B cell (primary cell): ENCODE measurements around the gene WRNIP1. TPM values are rescaled to one million over a fixed set of nuclear protein-coding genes. Genes with fewer than 3 reads are reported as not detected.

Experiments
- ATAC-seq: fragments of 200-7000 bp; cut with Tn5 transposase; one replicate; pipeline ENCODE4 v1.10.0; 2021; ENCODE audit warnings: low read depth, mild to moderate bottlenecking, moderate number of reproducible peaks, moderate library complexity
- CTCF ChIA-PET: fragments of 350-600 bp; sonication (Branson Sonifier 250); formaldehyde crosslinking; loops from one replicate; lab custom pipeline; 2021; ENCODE audit warnings: antibody characterized with exemption, inconsistent platforms; lab: Charles Lee
- POLR2A ChIA-PET: fragments of 350-600 bp; sonication (Branson Sonifier 250); formaldehyde crosslinking; loops from one replicate; lab custom pipeline; 2021; ENCODE audit warnings: antibody characterized with exemption; lab: Charles Lee
- DNase-seq: peaks from one replicate; pipeline ENCODE4 v3.0.0; 2013
- H2AFZ ChIP-seq: 2 replicates; pipeline ENCODE4 v1.6.1; 2012; ENCODE audit warnings: mild to moderate bottlenecking, low read depth, low read length; ENCODE audit not compliant: insufficient read depth, poor library complexity, severe bottlenecking
- H3K27ac ChIP-seq, 2 donors: 1 replicate in 1 of 2; 2 replicates in 1 of 2; pipeline ENCODE4 v1.5.1; 2012 to 2013; ENCODE audit warnings: low read length in 2 of 2, mild to moderate bottlenecking in 2 of 2, moderate library complexity in 1 of 2
- H3K27me3 ChIP-seq, 4 experiments: fragments of 200-600 bp in 1 of 4; sonication (generic) in 1 of 4; replicated peaks in 1 of 4; 1 replicate in 2 of 4; 2 replicates in 2 of 4; pipeline versions ENCODE4 v1.6.1 to v1.7.0; 2013 to 2016; ENCODE audit warnings: low read length in 3 of 4, mild to moderate bottlenecking in 2 of 4, mixed read lengths in 1 of 4, moderate library complexity in 1 of 4; ENCODE audit not compliant: insufficient read depth in 4 of 4, control insufficient read depth in 3 of 4; ENCODE audit errors: control extremely low read depth in 1 of 4
- H3K36me3 ChIP-seq, 2 experiments: replicated peaks in 1 of 2; 1 replicate in 1 of 2; 2 replicates in 1 of 2; pipeline versions ENCODE4 v1.6.1 to v1.7.1; 2013; ENCODE audit warnings: low read length in 1 of 2; ENCODE audit not compliant: insufficient read depth in 2 of 2, control insufficient read depth in 1 of 2; ENCODE audit errors: control extremely low read depth in 1 of 2, extremely low read depth in 1 of 2
- H3K4me1 ChIP-seq, 2 donors: fragments of 200-600 bp in 1 of 2; sonication (generic) in 1 of 2; 1 replicate in 1 of 2; 2 replicates in 1 of 2; pipeline versions ENCODE4 v1.5.1 to v1.6.1; 2013 to 2017; ENCODE audit warnings: low read length in 2 of 2; ENCODE audit not compliant: control insufficient read depth in 2 of 2, insufficient read depth in 2 of 2
- H3K4me2 ChIP-seq: replicated peaks from 2 replicates; pipeline ENCODE3; 2012; ENCODE audit warnings: mild to moderate bottlenecking, low read depth, low read length; ENCODE audit not compliant: poor library complexity, severe bottlenecking
- H3K4me3 ChIP-seq, 5 experiments: fragments of 200-600 bp in 1 of 5; sonication (generic) in 1 of 5; 1 replicate in 3 of 5; 2 replicates in 2 of 5; pipeline versions ENCODE4 v1.5.1 to v1.7.0; 2011 to 2016; ENCODE audit warnings: low read length in 4 of 5, mild to moderate bottlenecking in 4 of 5, low read depth in 2 of 5, control low read depth in 1 of 5, moderate library complexity in 1 of 5; ENCODE audit not compliant: insufficient read depth in 1 of 5; ENCODE audit errors: control extremely low read depth in 1 of 5, extremely low read depth in 1 of 5
- H3K79me2 ChIP-seq: fragments of 200-600 bp; sonication (generic); one replicate; pipeline ENCODE4 v1.6.0; 2016; ENCODE audit warnings: low read length; ENCODE audit not compliant: control insufficient read depth, insufficient read depth
- H3K9ac ChIP-seq: fragments of 200-600 bp; sonication (generic); 2 replicates; pipeline ENCODE4 v1.6.1; 2017; ENCODE audit warnings: mild to moderate bottlenecking, low read length, moderate library complexity
- H3K9me3 ChIP-seq, 3 donors: one replicate each; pipeline versions ENCODE4 v1.6.1 to v1.7.1; 2013; ENCODE audit warnings: low read length in 2 of 3; ENCODE audit not compliant: control insufficient read depth in 2 of 3, insufficient read depth in 1 of 3; ENCODE audit errors: control extremely low read depth in 1 of 3
- H4K20me1 ChIP-seq: 2 replicates; pipeline ENCODE4 v1.6.0; 2012; ENCODE audit warnings: mild to moderate bottlenecking, low read length; ENCODE audit not compliant: insufficient read depth, control insufficient read depth, poor library complexity, severe bottlenecking
- H3K27ac Mint-ChIP-seq: one replicate; pipeline ENCODE4 v1.8.0; 2021; ENCODE audit warnings: mixed read lengths
- H3K27me3 Mint-ChIP-seq: one replicate; pipeline ENCODE4 v1.8.0; 2021; ENCODE audit warnings: mixed read lengths
- H3K4me1 Mint-ChIP-seq: one replicate; pipeline ENCODE4 v1.8.0; 2021; ENCODE audit warnings: mixed read lengths
- H3K4me3 Mint-ChIP-seq: one replicate; pipeline ENCODE4 v1.8.0; 2021; ENCODE audit warnings: mixed read lengths
- H3K9me3 Mint-ChIP-seq: one replicate; pipeline ENCODE4 v1.8.0; 2022; ENCODE audit warnings: mixed read lengths; ENCODE audit not compliant: insufficient read depth
- CTCF ChIP-seq: fragments of 200-600 bp; IDR thresholded peaks from one replicate; pipeline ENCODE4 v1.8.0; 2022; ENCODE audit warnings: antibody characterized with exemption, mild to moderate bottlenecking
- EZH2 ChIP-seq: IDR thresholded peaks from 2 replicates; pipeline ENCODE4 v1.6.1; 2012; ENCODE audit warnings: borderline replicate concordance, low read depth, mild to moderate bottlenecking, moderate library complexity, low read length; ENCODE audit not compliant: insufficient read depth, poor library complexity, severe bottlenecking
- WGBS: methylation state at CpG from one replicate; pipeline ENCODE4 v1.1.5; 2013; ENCODE audit warnings: missing lambda C conversion rate; ENCODE audit not compliant: insufficient coverage; 5-methylcytosine and 5-hydroxymethylcytosine counted together
- intact Hi-C: fragments of 100-400 bp; cut with micrococcal nuclease; formaldehyde crosslinking; loops from one replicate; pipeline ENCODE4 v1.10.0; 2022
- polyA plus RNA-seq: library from polyadenylated mRNA; depleted of rRNA; stranded (reverse); fragments of >200 nt; gene quantifications from 2 replicates; pipeline ENCODE4 v1.2.3, GENCODE V29; 2012
- total RNA-seq, 2 donors: library from RNA; stranded (reverse); fragments of 120-200 nt in 1 of 2; gene quantifications; 1 replicate in 1 of 2; 2 replicates in 1 of 2; pipeline versions ENCODE4 v1.2.3 to v1.2.4, GENCODE V29; 2013 to 2022

WRNIP1 gene
- total and polyA plus RNA-seq, 2 donors (not counting 1 experiment from before 2014, with no cell fraction given) = 32.6 to 35.2 TPM

DNA sequence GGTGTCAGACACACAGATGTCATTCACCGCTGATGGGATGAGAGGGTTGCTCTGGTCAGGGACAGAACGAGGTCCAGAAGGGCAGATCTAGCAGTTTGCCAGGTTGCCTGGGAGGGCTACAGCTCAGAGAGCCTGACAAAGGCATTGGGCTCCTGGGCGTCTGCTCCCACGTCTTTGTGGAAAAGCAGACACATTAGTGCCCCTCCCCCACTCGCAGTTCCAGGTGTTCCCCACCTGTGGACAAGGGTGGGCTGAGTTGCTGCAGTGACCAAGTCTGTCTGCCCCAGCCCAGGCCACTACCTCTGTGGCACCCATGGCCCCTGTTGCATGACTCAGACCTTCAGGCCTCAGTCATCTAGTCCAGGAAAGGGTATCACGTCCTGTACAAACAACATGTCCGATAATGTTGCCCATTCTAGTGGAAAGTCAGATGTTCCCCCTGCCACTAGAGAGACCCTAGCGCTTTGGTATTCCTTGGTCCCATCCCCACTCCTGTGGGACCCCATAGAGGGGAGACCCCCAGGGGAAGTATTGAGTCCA, 37.4 kb downstream of the WRNIP1 start:
- no peak overlapping the region for H3K9ac ChIP-seq
- no peak overlapping the region for H3K27ac ChIP-seq
- ChIA-PET CTCF (interaction anchor here (1.6 kb wide), 1 partner anchor 11 kb away, joined by 6 read pairs; no protein-coding TSS in a partner anchor), POLR2A (no interaction called here)
- no peak overlapping the region for H3K4me2 ChIP-seq
- intact Hi-C loops = no loop called here
- H3K4me3 ChIP-seq = no peak overlapping the region
- no peak overlapping the region for H3K4me3 Mint-ChIP-seq
- no peak for TF ChIP-seq CTCF
- no peak for TF ChIP-seq EZH2
- H3K9me3 ChIP-seq = no peaks in the 10 kb centered on the region
- no peak overlapping the region for H2AFZ ChIP-seq
- DNase-seq = no peak
- H3K36me3 ChIP-seq = no peaks in the 10 kb centered on the region
- H3K4me1 ChIP-seq = no peaks in the 10 kb centered on the region
- no peaks in the 10 kb centered on the region for H3K4me1 Mint-ChIP-seq
- no peaks in the 10 kb centered on the region for H3K27me3 ChIP-seq
- peaks cover 6% of the 10 kb centered on the region for H3K79me2 ChIP-seq
- H3K27me3 Mint-ChIP-seq = no peaks in the 10 kb centered on the region
- no peaks in the 10 kb centered on the region for H3K9me3 Mint-ChIP-seq
- 100% methylated on average over 7 of the region's 8 CpGs for WGBS
- no peak for ATAC-seq
- H3K27ac Mint-ChIP-seq = no peak overlapping the region
- H4K20me1 ChIP-seq = no peaks in the 10 kb centered on the region

DNA sequence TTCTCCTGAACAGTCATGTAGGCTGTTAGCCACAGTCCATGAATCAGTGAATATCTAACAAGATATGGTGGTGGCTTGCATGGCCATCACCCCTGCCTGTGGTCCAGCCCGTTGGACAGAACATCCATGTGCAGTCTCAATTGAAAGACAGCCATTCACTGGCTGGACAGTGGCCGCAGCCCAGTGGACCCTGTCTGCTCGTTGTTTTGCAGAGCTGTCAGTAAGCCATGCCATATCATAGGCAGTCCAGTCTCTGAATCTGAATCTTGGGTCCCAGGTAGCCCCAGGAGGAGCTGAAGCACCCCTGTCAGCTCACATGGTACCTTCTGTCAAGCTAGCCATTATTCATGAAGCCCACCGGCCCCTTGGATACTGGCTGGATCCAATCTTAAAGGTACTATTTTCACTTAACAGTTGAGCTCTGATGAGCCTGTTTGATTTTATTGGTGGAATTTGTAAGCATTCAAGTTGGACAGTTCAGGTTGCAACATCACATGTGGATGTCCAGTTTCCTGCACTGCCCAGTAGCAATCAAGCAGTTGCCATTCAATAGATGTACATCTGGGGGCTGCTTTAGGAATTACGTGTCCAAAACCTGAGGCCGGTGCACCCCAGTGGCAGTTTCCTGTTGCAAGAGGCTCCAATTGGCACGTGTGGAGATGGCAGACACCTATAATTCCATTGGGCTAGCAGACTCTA, 38.7 kb downstream of the WRNIP1 start:
- Histone ChIP-seq H3K36me3 (no peaks in the 10 kb centered on the region), H3K27ac (no peak overlapping the region), H3K79me2 (peaks cover 6% of the 10 kb centered on the region), H3K9ac (no peak overlapping the region), H3K4me3 (no peak overlapping the region), H4K20me1 (no peaks in the 10 kb centered on the region), H3K27me3 (no peaks in the 10 kb centered on the region), H3K4me2 (no peak overlapping the region), H3K9me3 (no peaks in the 10 kb centered on the region), H2AFZ (no peak overlapping the region), H3K4me1 (no peaks in the 10 kb centered on the region)
- H3K27ac Mint-ChIP-seq = no peak overlapping the region
- no peaks in the 10 kb centered on the region for H3K4me1 Mint-ChIP-seq
- no peaks in the 10 kb centered on the region for H3K9me3 Mint-ChIP-seq
- intact Hi-C loops = no loop called here
- TF ChIP-seq EZH2 (no peak), CTCF (no peak)
- H3K27me3 Mint-ChIP-seq = no peaks in the 10 kb centered on the region
- WGBS = 95% methylated on average over 7 of the region's 7 CpGs
- ChIA-PET CTCF (interaction anchor here (1.6 kb wide), 1 partner anchor 12 kb away, joined by 6 read pairs; no protein-coding TSS in a partner anchor), POLR2A (no interaction called here)
- no peak overlapping the region for H3K4me3 Mint-ChIP-seq
- ATAC-seq (no peak), DNase-seq (no peak)
